Measurements from ENCODE around the gene PRR5L.

GRCh38 chr11:36450110-36450572 lies 154.1 kb downstream of the PRR5L start:
- TF ChIP-seq CTCF (IDR thresholded peaks at IDR 0.05) = no peak
- TF ChIP-seq POLR2A (IDR thresholded peaks at IDR 0.05) = no peak
